NCI-H524 (cell line): ENCODE measurements around the gene MGAT5B.
"Not testable (repeated sequence)": the region's sequence is repeated elsewhere in the genome, so short reads cannot be mapped to it uniquely, and the experiment has no call there.

Experiments used
- DNase-seq, 2 experiments: peaks; one replicate each; lab custom pipeline; 2025; lab: John Stamatoyannopoulos, UW

MGAT5B gene

DNA sequence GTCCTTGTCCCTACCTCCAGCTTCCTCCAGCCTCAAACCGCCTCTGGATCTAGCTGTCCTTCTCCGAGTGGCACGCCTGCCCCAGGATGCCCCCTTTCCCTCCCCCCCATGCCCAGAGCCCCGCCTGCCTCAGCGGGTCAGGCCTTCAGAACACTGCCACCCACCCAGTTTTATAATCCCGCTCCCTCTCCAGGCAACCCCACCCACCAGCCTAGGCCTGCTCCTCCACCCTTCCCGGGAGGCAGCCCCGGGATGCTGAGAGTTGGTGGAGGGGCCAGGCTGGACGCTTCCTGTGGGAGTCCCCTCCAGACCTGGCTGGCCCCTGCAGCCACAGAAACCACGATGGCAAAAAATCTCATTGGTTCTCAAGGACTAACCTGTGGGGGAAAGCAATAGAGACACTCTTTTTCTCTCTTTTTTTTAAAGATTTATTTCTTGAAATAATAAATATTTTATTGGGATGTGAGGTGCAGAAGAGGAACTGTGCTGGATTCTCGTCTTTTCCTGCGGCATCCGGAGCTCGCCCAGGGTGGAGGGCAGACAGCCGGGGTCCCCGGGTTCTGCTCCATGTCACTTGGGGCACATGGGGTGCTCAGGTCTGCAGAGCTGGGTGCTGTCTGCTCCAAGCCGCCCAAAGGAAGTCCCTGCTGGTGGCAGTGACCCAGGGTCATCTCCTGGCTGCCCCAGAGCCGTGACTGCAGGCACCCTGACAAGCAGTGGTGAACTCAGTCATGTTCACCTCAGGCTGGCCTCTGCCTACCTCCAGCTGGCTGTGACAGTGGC, 81.9 kb downstream of the MGAT5B start:
- no peak for DNase-seq

GRCh38 chr17:76951375-76951905, 83.2 kb downstream of the MGAT5B start:
- no peak for DNase-seq

GRCh38 chr17:76952402-76952801, 84.2 kb downstream of the MGAT5B start:
- no peak for DNase-seq

DNA sequence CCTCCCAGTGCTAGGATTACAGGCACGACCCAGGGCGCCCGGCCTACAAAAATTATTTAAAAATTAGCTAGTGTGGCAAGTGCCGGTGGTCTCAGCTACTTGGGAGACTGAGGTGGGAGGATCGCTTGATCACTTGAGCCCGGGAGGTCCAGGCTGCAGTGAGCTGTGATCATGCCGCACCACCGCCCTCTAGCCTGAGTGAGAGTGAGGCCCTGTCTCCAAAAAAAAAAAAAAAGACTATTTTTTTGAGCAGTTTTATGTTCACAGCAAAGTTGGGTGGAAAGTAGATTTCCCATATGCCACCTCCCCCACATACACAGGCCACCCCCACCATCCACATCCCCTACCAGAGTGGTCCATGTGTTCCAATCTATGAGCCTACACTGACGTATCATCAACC, 84.9 kb downstream of the MGAT5B start:
- DNase-seq = no peak

DNA sequence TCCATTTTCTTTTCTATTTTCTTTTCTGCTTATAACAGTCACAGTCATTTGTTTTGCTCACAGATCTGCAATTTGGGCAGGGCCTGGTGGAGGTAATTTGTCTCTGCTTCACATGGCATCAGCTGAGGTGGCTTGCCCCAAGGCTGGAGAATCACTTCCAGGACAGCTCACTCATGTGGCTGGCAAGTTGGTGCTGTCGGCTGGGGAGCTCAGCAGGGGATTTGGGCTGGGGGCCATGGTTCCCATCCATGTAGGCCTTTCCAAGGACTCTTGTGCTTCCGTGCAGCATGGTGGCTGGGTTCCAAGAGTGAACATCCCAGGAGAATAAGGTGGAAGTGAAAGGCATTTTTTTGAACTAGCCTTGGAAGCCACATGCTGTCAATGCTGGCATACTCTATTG, 85.7 kb downstream of the MGAT5B start:
- DNase-seq = no peak

DNA sequence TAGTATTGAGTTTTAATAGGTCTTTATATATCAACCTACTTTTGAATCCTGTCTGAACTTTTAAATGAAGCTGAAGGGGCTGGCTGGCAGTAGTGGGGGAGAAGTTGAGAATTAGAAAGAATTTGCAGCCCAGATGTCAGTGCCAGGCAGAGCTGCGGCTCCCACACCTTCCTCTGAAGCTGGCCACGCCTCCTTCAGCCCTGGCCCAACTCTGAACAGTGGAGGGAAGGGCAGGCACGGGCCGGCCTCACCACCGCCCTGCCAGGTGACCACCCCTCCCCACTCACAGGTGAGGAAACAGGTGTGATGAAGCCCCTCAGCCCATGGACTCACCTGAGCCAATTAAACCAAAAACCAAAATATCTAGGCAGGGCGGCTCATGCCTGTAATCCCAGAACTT, 87.0 kb downstream of the MGAT5B start:
- no peak for DNase-seq

DNA sequence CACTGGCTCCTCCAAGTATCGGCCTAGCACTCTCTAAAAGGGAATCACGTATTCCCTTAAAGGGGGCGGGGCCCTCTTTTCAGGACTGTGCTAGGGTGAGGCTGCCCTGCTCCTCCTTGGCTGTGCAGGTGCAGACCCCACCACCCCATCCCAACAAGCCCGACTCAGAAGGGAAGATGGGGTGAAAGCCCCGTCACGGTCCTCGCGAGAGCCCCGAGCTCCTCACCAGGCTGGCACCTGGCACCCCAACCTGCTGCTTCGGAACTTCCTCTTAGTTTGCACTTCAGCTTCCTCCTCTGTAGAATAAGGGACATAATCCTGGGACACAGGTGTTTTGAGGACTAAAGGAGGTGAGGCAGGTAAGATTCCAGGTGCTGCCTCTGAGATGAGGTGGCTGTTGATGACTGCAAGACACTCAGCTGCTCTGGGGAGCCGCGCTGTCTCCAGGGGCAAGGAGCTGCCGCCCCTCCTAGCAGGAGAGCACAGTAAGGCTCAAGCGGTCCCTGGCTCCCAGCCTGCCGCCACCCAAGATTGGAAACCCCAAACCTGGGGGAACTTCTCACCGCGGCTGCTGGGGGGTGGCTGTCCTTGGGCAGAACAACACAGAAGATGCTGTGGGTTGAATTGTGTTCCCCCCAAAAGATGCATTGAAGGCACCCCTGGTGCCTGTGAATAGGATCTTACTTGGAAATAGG, 88.8 kb downstream of the MGAT5B start:
- DNase-seq = no peak

GRCh38 chr17:76957678-76958464, 89.7 kb downstream of the MGAT5B start:
- no peak for DNase-seq

DNA sequence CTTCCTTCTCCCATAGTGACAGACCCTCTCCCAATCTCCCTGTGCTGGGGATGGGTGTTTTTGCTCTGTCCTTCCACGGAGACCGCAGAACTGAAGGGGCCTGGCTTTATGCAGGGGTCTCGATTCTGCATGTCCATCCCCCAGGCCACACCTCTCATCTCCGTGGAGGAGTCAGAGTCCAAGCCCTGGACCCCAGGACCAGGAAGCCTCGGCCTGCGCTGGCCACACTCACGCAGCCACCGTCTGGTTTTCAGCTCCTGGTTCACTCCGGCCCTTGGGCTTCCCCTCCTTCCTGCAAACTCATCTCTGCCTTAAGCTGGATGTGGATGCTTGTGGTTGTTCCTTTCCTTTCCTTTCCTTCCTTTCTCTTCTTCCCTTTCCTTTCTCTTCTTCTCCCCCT, 90.8 kb downstream of the MGAT5B start:
- no peak for DNase-seq

- DNase-seq = no peak
These were observed 93.7 kb downstream of the MGAT5B start for GRCh38 chr17:76961869-76962268.

DNA sequence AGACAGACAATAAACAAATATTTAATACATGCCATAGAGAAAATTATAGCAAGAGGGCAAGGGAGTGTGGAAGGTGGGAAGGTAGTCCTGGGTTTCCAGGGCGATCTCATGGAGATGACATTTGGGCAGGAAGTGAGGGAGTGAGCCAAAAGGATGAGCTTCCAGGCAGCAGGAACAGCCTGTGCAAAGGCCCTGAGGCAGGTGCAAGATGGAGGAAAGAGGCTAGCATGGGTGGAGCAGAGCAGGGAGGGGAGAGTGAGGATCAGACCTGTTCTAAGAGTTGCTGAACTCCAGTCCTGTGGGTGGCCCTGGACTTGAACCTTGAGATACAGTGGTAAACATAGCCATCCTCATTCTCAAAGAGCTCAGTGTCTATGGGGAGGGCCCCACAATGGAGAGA, 94.7 kb downstream of the MGAT5B start:
- no peak for DNase-seq

DNA sequence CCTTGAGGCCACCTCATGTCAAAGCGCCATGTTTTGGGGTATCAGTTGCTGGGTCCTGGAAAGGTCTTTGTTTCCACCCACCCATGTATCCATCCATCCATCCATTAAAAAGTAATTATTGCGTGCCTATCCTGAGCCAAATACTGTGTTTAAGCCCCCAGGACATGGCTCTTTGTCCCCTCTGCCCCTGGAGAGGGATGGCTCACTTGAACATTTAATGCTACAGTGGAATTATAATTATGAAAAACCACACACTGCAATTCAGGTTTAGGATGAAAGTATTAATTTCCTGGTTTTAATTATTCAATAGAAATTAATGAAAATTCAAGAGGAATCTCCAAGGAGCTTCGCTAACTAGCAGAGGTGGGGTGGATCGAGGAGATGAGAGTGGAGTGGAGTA, 97.8 kb downstream of the MGAT5B start:
- DNase-seq = no peak

- DNase-seq = no peak
These were observed 98.4 kb downstream of the MGAT5B start for GRCh38 chr17:76966486-76967181.

DNA sequence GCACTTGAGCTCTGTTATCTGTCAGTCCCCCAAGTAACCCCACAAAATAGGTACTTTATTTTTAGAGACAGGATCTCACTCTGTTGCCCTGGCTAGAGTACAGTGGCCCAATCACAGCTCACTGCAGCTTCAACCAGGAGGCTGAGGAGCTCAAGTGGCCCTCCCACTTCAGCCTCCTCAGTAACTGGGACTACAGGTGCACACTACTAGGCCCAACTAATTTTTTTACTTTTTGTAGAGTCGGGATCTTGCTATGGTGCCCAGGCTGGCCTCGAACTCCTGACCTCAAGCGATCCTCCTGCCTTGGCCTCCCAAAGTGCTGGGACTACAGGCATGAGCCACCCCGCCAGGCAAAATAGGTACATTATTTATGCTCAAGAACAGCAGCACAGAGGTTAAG, 99.6 kb downstream of the MGAT5B start:
- DNase-seq = no peak

GRCh38 chr17:76968707-76969597, 100.7 kb downstream of the MGAT5B start:
- DNase-seq = peak; percentile 97 to 98

- peak; percentile 50 to 66 for DNase-seq
These were observed 101.5 kb downstream of the MGAT5B start for GRCh38 chr17:76969598-76970172.

DNA sequence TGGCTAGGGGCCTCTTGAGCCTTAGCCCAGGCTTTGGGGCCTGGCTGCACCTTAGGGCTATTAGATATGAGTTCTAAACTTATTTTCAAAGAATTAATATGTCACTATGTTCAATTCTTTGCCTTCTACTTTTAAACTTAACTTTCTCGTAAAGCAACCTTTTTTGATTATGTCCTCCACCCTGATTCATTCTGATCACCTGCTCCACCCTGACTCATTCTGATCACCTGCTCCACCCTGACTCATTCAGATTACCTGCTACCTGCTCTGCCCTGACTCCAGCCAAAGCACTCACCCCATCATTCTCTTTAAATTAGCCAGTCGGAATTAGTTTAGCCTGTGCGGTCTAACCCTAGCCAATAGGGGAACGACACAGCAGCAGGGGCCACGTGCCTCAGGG, 102.0 kb downstream of the MGAT5B start:
- not testable (repeated sequence) for DNase-seq

DNA sequence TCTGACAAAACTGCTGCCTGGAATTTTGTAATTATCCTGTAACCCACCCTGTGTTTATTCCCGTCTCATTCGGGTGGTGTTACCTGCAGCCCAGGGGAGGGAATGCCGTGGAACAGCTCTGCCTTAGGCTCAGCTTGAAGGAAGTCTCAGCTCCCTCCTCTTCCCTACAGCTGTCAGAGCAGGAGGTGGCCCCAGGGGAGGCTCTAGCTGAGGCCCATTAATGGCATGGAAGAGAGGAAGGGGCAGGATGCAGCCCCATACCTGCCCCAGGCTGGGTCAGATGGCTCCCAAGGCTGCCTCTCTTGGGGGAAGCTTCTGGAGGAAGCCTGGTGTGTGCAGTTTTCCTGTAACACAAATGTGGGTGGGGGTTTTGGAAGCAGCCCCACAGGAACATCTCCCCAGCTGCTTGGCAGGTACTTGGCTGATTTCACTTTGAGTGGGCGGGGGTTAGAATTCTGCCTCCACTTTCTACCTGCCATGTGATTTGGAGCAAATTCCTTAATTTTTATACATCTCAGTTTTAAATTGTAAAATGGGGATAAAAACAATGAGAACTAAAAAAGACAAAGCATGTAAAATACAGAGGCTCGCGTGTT, 103.9 kb downstream of the MGAT5B start:
- DNase-seq = peak in 1 of 2 experiments; percentile 24

DNA sequence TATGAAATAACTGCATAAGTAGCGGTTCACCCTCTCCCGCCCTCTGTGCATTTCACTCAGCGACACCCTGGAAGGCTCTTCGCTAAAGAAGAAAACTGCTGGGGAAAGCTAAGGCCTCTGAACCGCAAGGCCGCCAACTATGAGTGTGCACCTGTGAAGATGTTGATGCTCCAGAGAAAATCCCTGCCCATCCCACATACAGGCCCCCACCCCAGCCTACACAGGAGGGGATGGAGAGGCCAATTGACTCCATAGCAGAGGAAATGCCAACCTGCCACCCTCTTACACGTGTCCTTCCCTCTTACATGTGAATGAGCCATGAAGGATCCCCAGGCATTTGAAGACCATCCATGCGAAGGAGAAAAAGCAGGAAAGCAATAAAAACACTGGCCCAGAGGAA, 104.8 kb downstream of the MGAT5B start:
- DNase-seq = no peak

DNA sequence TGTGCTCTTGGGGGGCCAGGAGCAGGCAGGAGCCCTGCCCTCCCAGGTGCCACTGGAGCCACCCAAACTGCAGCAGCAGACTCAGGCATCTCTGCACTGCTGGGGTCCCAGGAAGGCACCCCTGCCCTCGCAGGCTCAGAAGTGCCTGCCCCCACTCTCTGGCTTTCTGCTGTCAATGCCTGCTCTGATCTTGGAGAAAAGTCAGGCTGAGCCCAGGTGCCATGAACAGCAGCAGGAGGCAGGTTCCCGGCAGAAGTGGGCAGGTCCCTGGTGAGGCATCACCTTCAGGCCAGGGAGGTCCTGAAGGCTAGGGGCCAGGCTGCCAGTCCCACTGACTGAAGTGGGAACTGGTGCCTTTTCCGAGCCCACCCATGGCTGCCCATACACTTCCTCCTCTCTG, 106.5 kb downstream of the MGAT5B start:
- DNase-seq = no peak
